NT2/D1 (cell line): ENCODE measurements around the gene SGPL1.

Experiments used
- SUZ12 ChIP-seq: IDR thresholded peaks from 2 replicates; pipeline ENCODE4 v1.6.1; 2011; ENCODE audit not compliant: insufficient read length, insufficient read depth; ENCODE audit errors: extremely low read depth
- ZNF274 ChIP-seq: IDR thresholded peaks from 2 replicates; pipeline ENCODE4 v1.6.1; 2011; ENCODE audit warnings: mild to moderate bottlenecking, low read depth, low read length

DNA sequence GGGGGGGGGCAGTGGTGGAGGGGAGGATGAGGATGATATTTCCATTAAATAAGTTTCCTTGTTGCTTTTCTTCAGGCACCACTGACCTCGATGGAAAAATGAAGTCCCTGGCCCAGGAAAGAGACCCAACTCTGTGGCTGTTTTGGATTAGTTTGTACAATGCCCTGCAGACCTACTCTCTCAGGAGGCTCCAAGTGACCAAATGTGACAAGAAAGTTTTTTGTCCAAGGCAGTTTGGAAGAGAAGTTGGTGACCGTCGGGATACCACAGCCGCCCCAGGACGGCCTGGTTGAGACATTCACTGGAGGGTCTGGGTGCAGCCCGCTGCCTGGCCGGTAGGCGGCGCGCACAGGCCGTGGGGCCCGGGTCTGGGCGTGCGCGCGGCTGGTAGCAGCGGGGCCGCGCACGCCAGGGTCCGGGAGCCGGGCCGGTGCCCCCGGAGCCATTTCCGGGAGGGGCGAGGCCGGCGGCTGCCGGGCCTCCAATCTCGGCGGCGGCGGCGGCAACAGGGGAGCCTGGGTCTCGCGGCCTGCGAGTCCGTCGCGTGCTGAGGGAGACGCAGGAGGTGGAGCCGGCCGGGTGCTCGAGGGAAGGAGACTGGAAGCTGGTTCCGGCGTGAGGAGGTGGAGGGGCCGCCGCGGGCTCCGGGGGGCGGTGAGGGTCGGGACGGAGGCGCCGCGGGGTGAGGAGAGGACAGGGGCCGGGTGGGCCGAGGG, at the start of gene SGPL1:
- TF ChIP-seq ZNF274 = no peak
- TF ChIP-seq SUZ12 = no peak
